Measurements from ENCODE around the gene MYH11.

DNA sequence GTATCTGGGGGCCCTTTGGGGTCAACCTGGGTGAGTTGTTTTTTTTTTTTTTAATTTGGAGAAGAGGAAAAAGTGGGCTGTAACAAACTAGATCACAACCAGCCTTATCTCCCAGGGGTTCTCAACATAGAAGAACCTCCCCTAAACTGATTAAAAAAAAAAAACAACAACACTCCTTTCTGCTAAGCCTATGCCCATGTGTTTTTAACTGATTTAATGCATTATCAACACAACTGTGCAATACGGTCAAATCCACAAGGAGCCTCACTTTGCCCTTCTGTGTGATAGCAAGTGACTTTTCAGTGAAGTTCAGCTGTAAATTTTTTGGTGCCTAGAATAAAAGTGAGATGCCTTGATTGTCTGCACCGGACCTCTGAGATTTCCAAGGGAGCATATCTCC is 646 bp downstream of the MYH11 start:
- TF ChIP-seq YY1 (IDR thresholded peaks at IDR 0.05; ENCODE audit: insufficient read depth, insufficient read length) (no peak), SUZ12 (IDR thresholded peaks at IDR 0.05; ENCODE audit: extremely low read depth, insufficient read depth, insufficient read length) (no peak)
